Measurements from ENCODE around the gene PRKCE. TPM values are rescaled to one million over a fixed set of nuclear protein-coding genes. Genes with fewer than 3 reads are reported as not detected.

PRKCE gene
- total RNA-seq, 2 donors from 2014 or later: 7.3 to 20.8 TPM

DNA sequence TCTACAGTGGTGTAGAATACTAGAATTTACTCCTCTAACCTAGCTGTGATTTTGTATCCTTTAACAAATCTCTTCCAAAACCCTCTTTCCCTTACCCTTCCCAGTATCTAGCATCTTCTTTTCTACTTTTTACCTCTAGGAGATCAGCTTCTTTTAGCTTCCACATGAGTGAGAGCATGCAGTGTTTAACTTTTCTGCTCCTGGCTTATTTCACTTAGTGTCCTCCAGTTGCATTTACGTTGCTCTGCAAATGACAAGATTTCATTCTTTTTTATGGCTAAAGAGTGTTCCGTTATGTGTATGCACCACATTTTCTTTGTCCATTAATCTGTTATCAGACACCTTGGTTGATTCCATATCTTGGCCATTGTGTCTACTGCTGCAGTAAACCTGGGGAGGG, 228.5 kb downstream of the PRKCE start:
- intact Hi-C loops (cut with DNase I): no loop called here
- no peak overlapping the region for H3K27ac ChIP-seq
- no peak for TF ChIP-seq POLR2A (IDR thresholded peaks at IDR 0.05)
- TF ChIP-seq, protein P1, sequence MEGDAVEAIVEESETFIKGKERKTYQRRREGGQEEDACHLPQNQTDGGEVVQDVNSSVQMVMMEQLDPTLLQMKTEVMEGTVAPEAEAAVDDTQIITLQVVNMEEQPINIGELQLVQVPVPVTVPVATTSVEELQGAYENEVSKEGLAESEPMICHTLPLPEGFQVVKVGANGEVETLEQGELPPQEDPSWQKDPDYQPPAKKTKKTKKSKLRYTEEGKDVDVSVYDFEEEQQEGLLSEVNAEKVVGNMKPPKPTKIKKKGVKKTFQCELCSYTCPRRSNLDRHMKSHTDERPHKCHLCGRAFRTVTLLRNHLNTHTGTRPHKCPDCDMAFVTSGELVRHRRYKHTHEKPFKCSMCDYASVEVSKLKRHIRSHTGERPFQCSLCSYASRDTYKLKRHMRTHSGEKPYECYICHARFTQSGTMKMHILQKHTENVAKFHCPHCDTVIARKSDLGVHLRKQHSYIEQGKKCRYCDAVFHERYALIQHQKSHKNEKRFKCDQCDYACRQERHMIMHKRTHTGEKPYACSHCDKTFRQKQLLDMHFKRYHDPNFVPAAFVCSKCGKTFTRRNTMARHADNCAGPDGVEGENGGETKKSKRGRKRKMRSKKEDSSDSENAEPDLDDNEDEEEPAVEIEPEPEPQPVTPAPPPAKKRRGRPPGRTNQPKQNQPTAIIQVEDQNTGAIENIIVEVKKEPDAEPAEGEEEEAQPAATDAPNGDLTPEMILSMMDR (IDR thresholded peaks at IDR 0.05): no peak
- no peak overlapping the region for H3K4me3 ChIP-seq
- DNase-seq (no peak), ATAC-seq (no peak)
- H3K27me3 ChIP-seq: no peaks in the 10 kb centered on the region
- H3K36me3 ChIP-seq (replicated peaks in 1 of 2; ENCODE audit: insufficient read depth in 1 of 2, low read depth in 2 of 2): no peaks in the 10 kb centered on the region
- H3K9me3 ChIP-seq: no peaks in the 10 kb centered on the region
- WGBS, 2 donors: 96 to 100% methylated on average over 2 of the region's 2 CpGs
- peaks cover 10% of the 10 kb centered on the region for H3K4me1 ChIP-seq

DNA sequence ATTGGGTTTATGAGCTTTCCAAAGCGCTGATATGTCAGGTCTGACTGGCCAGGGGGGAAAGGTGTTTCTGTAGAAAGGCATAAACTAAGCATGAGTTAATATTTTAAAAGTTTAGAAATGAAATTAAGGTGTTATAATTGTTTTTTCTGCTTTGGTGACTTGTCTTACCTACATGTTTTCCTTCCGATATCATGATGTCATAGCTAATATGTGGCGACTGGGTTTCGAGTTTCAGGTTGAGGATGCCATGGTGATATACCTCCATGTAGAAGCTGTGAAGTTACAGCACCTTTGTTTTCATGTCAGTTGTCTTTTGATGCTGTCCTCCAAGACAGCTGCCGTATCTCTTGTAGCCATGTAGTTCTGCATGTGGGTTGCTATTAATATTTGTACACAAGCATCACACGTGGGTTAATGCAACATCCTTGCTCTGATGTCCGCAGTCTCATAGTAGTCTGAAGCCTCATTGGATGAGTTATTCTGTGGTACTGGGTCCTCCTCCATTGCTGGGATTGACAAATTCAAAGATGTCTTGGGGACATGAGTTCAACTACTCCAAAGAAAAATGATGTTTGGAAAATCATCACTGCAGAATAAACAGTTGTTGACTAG, 230.6 kb downstream of the PRKCE start:
- intact Hi-C loops (cut with DNase I): no loop called here

DNA sequence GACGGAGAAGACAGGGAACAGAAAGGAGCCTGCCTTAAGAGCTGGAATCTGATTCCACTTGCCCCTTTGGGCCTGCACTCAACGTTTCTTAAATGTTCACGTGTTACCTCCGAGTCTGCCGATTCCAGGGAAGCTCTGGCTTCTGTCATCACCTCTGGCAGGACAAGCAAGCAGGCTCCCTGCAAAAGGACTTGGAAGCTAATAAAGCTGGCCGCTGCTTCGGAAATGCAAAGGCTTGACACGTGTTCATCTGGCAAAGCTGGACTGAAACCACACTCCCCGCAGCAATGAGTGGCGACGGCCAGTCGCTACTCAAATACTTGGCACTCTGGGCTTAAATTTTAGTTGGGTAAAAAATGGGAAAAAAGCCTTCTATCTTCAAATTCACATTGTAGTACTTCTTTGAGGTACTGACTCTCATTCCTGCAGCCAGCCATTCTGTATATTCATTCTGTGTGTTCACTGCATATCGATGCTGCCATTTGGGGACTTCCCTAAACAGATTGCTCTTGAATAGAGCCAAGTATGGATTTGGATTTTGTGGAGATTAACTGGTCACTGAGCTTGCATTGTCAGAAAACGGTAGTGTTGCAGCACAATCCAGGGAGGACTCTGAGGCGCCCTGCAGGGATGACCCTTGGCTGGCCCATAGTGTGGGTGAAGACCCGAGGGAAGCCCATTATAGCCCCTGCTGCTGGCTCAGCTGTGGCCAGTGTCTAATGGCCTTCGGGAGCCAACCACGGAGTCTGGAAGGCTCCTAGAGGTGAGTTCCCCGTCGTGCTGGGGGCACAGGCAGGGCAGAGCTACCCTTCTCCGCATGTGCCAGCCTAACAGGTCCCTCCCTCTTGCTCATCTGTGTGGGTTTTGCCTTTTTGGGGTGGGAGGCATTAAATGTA, 231.5 kb downstream of the PRKCE start:
- no peak overlapping the region for H3K27ac ChIP-seq
- WGBS, 2 donors: 85 to 86% methylated on average over 21 of the region's 21 CpGs

More for the DNA sequence above, 230.6 kb downstream of the PRKCE start:
- no peak overlapping the region for H3K27ac ChIP-seq
- TF ChIP-seq POLR2A (IDR thresholded peaks at IDR 0.05): no peak
- TF ChIP-seq, protein P1 (IDR thresholded peaks at IDR 0.05): no peak
- peaks cover 22% of the 10 kb centered on the region for H3K4me1 ChIP-seq
- no peak overlapping the region for H3K4me3 ChIP-seq
- ATAC-seq: no peak
- H3K27me3 ChIP-seq: no peaks in the 10 kb centered on the region
- no peaks in the 10 kb centered on the region for H3K9me3 ChIP-seq
- no peaks in the 10 kb centered on the region for H3K36me3 ChIP-seq (replicated peaks in 1 of 2; ENCODE audit: insufficient read depth in 1 of 2, low read depth in 2 of 2)
- no peak for DNase-seq
- 94 to 95% methylated on average over 7 of the region's 7 CpGs for WGBS, 2 donors

DNA sequence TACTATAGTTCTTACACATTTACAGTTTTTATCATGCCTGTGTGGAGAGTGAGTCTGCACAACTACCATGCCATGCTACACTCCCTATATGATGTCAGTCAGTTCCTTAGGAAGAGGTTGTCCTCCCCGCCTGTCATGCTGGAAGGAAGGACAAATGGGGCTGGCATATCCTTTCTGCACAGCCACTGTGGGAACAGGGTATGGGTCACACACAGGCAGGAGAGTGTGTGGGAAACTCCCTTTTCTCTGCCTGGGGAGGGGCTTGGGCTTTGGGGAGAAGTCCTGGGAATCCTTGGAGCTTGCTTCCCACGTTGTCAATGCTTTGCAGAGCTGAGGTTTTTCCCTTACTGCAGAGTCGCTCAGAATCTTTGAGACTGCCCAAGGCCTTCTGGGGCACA, 232.1 kb downstream of the PRKCE start:
- H3K4me3 ChIP-seq: no peak overlapping the region
- no peaks in the 10 kb centered on the region for H3K27me3 ChIP-seq
- ATAC-seq (no peak), DNase-seq (no peak)
- TF ChIP-seq, protein P1 (IDR thresholded peaks at IDR 0.05): no peak
- TF ChIP-seq POLR2A (IDR thresholded peaks at IDR 0.05): no peak
- intact Hi-C loops (cut with DNase I): no loop called here
- H3K27ac ChIP-seq: no peak overlapping the region
- 71 to 81% methylated on average over 3 of the region's 3 CpGs for WGBS, 2 donors
- H3K36me3 ChIP-seq (replicated peaks in 1 of 2; ENCODE audit: insufficient read depth in 1 of 2, low read depth in 2 of 2): no peaks in the 10 kb centered on the region
- H3K4me1 ChIP-seq: peaks cover 25% of the 10 kb centered on the region
- no peaks in the 10 kb centered on the region for H3K9me3 ChIP-seq

More for the DNA sequence above, 231.5 kb downstream of the PRKCE start:
- Histone ChIP-seq H3K4me3 (no peak overlapping the region), H3K9me3 (no peaks in the 10 kb centered on the region), H3K4me1 (peaks cover 22% of the 10 kb centered on the region), H3K27me3 (no peaks in the 10 kb centered on the region), H3K36me3 (replicated peaks in 1 of 2; ENCODE audit: insufficient read depth in 1 of 2, low read depth in 2 of 2) (no peaks in the 10 kb centered on the region)
- intact Hi-C loops (cut with DNase I): no loop called here
- ATAC-seq (no peak), DNase-seq (no peak)
- TF ChIP-seq POLR2A (IDR thresholded peaks at IDR 0.05): no peak

DNA sequence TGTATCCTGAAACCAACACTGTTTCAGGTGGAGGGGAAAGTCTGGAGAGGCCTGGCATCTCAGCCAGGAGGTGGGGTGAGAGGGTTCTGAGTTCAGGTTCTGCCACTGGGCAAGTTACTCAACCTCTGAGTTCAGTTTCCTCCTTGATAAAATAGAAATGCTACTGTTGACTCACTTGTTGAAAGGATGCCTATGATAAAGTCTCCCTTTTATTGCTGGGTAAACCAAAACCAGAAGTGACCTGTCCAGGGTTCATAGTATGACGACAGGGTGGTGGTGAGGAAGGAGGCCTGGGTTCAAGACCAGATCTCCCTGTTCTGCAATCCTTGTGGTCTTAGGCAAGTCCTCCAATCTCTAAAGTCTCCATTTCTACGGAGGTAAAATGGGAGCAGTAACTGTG, 232.7 kb downstream of the PRKCE start:
- 81 to 87% methylated on average over 2 of the region's 2 CpGs for WGBS, 2 donors
- Histone ChIP-seq H3K9me3 (no peaks in the 10 kb centered on the region), H3K27ac (no peak overlapping the region), H3K36me3 (replicated peaks in 1 of 2; ENCODE audit: insufficient read depth in 1 of 2, low read depth in 2 of 2) (no peaks in the 10 kb centered on the region), H3K27me3 (no peaks in the 10 kb centered on the region), H3K4me1 (peaks cover 30% of the 10 kb centered on the region), H3K4me3 (no peak overlapping the region)
- ATAC-seq (no peak), DNase-seq (no peak)
- intact Hi-C loops (cut with DNase I): no loop called here
- TF ChIP-seq, protein P1 (IDR thresholded peaks at IDR 0.05): no peak
- no peak for TF ChIP-seq POLR2A (IDR thresholded peaks at IDR 0.05)

Data from body of pancreas (tissue), 4 donors.